HG02571 (cell line): ENCODE data around the gene STARD13.

Source experiments
- ATAC-seq: cut with Tn5 transposase; IDR thresholded peaks from one replicate; pipeline ENCODE4 v1.9.1; 2021; ENCODE audit warnings: mild to moderate bottlenecking, moderate library complexity; ENCODE audit not compliant: unreplicated experiment

The STARD13 gene

GRCh38 chr13:33125821-33126570 lies 159.6 kb downstream of the STARD13 start:
- no peak for ATAC-seq

GRCh38 chr13:33123066-33123859 lies 162.3 kb downstream of the STARD13 start:
- ATAC-seq = no peak

DNA sequence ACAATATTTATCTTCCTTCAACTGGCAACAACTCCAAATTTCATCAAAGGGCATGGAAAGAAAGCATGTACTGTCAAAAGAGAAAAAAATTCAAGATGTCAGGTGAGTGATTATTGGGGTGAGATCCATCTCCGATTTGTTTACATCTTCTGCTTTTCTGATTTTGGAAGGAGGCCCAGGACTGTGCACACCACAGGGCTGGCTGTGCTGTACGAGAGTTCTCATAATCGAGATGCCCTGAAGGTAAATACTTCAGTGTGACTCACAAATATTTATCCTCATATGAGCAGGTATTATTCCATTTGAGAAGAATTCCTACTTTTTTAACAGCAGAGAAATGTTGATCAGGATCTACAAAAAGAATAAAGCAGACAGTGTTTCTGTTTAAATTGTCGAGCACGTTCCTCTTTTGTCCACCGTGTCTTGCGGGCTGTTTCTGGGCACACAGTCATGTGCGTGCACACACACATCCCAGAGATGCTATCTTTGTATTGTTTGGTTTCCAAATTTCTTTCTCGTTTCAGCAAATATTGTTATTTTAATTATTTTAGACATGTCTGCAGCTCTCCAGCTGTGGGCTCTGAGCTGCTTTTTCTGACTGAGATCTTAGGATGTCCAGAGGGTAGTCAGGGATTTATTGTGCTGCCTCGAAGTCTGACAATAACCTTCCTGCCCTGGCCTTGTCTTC lies 165.6 kb downstream of the STARD13 start:
- ATAC-seq = no peak

GRCh38 chr13:33119022-33119781 lies 166.4 kb downstream of the STARD13 start:
- ATAC-seq = no peak

DNA sequence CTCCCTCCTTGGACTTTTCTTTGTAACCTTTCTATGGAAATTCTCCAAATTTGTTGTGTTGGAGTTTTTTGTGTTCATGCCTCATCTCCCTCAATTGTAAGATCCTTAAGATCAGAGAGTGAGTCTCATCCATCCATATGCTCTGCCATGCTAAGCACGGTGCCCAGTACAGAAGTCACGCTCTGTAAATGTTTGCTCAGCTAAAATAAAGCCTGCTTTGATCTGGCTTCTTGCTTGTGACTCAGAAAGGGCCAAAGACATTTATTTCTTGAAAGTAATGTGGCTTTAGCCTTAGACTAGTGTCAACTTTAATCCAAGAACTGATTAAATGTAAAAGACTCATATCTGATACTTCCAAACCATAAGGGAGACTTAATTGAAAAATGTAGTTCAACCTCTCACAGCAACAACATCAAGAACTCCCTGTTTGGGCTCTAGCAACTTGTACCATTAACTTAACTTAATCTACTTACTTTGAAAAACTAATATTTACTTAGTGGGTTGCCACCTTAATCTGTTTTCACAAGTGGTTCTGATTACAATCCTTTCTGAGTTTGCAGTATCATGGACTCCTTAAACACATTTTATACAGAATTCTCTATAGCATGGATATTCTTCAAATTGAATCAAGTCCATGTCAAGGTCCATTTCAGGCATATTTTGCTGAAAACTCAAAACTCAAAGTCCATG lies 169.1 kb downstream of the STARD13 start:
- no peak for ATAC-seq

DNA sequence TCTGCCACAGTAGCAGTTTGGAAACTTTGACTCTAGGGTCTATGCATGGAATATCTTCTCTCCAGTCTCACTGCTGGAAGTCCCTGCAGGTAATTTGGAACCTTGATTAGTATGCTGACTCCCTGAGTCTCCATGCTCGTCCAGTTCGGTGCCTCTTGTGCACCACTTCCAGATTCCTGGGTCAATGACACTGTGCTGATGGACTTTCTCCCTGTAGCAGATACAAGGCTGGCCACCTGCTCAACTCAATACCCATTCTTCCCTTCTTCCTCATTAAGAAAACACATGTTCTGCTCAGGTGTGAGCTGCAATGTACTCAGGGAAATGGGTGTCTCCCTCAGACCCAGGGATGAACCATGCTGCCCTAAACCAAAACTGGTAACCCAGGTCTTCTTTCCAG lies 170.3 kb downstream of the STARD13 start:
- no peak for ATAC-seq

- ATAC-seq = no peak
Measured at GRCh38 chr13:33114146-33114545, 171.4 kb downstream of the STARD13 start.

- ATAC-seq = no peak
Measured at GRCh38 chr13:33112766-33113165, 172.8 kb downstream of the STARD13 start.

DNA sequence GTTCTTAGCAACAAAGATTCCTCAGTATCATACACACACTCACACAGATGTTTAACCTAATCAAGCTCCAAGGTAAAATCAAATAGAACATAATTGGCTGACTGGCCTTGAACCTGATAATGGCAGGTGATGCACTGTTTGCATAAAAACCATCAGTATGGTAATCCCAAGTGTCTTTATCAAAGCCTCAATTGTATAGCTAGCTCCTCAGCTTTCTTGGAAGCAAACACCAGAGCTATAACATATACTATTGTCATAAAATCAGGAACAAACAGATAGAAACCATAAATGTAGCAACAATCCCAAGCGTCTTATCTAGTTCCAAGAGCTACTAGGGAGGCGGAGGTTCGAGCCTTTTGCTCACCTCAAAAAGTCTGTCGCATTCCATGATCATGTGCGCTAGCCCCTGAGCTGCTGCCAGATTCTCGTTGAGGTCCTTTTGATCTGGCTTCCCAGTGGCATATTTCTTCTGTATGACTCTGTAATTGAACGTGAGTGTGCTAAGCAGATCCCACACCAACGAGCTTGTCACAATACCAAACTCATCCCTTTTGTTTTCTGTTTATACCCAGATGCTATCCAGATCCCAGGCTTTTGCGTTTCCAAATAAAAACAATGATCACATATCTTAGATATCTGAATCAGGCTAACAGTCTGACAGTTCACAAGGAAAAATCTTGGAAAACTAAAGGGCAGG lies 174.0 kb downstream of the STARD13 start:
- no peak for ATAC-seq

GRCh38 chr13:33110713-33111413 lies 174.7 kb downstream of the STARD13 start:
- no peak for ATAC-seq

GRCh38 chr13:33110386-33110712 lies 175.2 kb downstream of the STARD13 start:
- no peak for ATAC-seq

GRCh38 chr13:33109801-33110200 lies 175.8 kb downstream of the STARD13 start:
- peak; percentile 42 for ATAC-seq

DNA sequence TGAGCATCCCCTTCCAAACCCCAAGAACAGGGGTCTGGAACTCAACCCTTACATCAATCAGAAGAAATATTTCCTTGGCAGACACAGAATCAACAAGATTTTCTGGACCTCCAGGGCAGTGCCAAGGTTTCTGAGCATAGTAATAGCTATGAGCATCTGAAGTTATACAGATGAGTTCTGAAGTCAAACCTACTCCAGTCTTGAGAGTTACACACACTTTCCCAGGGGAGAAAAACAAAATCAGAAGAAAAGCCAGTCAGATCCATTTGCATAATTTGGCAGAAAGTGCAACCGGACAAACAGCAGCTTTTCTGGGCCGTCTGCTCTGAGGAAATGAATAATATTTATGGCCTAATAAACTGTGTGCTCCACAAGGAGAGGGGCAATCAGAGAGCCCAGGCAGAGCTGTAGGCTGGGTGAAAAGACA lies 176.3 kb downstream of the STARD13 start:
- peak; percentile 39 for ATAC-seq

- ATAC-seq = no peak
Measured at GRCh38 chr13:33108620-33109019, 176.9 kb downstream of the STARD13 start.

DNA sequence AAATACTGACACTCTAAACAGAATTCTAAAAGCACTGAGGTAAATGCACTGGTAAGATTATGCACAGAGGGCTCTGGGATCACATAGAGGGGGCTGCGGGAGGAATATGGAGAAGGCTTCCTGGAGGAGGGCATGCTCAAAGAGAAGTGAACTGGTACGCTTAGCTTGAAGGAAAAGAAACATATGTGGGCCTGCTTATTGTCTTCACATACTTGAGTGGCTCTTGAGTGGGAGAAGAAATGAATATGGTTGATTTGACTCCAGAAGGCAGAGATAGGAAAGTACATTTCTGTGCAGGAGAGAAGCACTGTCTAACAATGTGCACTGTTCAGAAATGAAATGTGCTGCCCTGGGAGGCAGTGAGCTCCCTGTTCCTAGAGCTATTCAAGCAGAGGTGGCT lies 178.2 kb downstream of the STARD13 start:
- ATAC-seq = no peak

GRCh38 chr13:33106656-33107360 lies 178.7 kb downstream of the STARD13 start:
- no peak for ATAC-seq

DNA sequence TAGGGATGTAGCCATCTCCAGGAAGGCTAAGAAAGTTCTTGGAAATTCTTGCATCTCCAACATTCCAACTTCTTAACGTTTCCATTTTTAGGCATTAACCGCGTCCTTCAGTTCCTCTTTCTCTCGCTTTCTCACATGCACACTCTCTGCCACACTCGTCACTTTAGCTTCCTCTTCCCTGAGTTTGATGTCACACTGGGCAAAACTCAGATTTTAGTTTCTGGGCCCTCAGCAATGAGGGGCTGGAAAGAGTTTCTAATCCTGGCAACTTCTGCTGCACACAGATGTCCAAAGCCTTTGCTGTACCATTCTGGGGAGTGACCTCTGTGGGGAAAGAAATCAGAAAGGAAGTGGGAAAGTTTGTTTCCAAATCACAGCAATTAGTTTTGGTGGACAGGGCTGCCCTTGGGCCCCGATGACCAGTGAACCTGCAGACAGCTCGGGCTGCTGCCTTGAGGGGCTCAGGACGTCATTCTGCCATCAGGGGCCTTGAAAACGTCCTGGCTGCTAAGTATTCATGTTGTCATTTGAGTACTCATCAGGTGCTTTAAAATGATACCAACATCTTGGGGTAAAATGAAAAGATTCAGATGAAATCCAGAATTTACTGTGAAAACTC lies 180.1 kb downstream of the STARD13 start:
- no peak for ATAC-seq

GRCh38 chr13:33103457-33103856 lies 182.1 kb downstream of the STARD13 start:
- no peak for ATAC-seq
